ENCODE data around the gene HTATIP2.
"Not testable (repeated sequence)": the region's sequence is repeated elsewhere in the genome, so short reads cannot be mapped to it uniquely, and the experiment has no call there.

Gene HTATIP2

GRCh38 chr11:20373147-20373546, 9.6 kb downstream of the HTATIP2 start:
- DNase-seq, result no peak

DNA sequence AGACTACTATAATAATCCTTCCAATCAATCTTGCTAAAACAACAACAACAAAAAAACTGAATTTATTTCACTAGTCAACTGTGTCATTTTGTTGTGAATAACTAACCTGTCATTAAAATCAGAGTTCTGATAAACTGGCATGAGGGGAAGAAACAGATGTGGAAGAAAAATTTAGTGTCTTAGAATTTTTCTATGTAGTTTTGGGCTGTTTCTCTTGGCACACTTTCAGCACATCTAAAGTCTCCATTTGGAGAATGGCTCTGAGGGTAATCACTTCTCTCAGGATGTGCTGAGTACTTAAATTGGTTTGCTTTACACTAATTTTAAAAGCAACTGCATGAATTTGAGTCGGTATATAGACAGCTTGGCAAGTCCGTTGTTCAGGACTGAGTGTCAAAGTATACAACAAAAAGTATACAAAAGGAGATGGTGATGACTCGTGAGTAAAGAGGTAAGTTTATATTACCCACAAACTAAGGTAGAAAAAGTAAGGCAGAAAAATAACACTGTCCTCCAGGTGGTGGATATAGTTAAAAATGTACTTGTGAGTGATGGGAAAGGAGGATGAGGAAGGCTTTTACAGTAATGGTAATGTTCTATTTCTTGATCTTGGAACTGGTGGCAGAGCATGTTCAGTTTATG, 10.2 kb downstream of the HTATIP2 start:
- DNase-seq, result no peak

DNA sequence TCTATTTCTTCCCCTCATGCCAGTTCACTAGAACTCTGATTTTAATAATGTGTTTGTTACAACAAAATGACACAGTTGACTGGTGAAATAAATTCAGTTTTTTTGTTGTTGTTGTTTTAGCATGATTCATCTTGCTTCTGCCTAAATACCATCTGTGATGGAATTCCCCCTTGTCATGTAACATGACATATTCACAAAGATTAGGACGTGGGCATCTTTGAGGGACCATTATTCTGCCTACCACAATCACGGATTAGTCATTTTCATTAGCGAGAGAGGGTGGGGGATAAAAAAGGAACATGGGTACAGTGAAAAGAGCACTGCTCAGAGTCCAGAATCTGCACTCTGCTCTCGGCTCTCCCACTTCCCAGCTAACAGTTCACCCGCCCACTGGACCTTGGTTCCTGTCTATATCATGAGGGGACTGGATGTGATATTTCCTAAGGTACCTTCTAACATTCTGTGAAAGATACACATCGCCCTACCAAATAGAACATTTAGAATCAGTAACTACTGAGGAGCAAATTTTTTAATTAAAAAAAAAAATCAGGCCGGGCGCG, 11.3 kb downstream of the HTATIP2 start:
- DNase-seq, result no peak

- no peak for DNase-seq
Measured at GRCh38 chr11:20376162-20376730, 12.7 kb downstream of the HTATIP2 start.

GRCh38 chr11:20385996-20386395, 22.5 kb downstream of the HTATIP2 start:
- DNase-seq, result not testable (repeated sequence)

GRCh38 chr11:20387261-20388095, 24.0 kb downstream of the HTATIP2 start, which contains the start of gene PRMT3:
TSS of gene PRMT3 (plus strand) at chr11:20387716. CDS start at chr11:20387747, 31 bp downstream.
- peak; percentile 86 for DNase-seq

GRCh38 chr11:20388096-20389055, 24.9 kb downstream of the HTATIP2 start:
- DNase-seq, result peak; percentile 14

GRCh38 chr11:20397281-20397680, 33.8 kb downstream of the HTATIP2 start:
- DNase-seq, result peak; percentile 59

DNA sequence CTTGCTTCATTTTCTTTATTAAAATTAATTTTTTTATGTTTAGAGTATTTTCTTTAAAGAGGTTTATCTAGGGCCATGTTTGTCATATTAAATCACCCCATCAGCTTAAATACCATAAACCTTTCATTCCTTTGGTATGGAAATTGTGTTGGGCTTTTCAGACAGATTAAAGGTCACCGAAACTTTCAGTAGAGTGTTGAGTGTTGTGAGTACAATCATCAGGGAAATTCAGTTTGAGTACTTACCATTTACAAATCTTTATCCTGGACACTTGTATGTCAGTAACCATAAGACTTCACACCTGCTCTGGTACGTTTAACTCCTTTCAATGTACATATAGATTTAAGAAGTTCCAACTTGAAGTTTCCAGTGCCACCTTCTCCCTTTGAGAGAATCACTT, 36.0 kb downstream of the HTATIP2 start:
- DNase-seq, result no peak

DNA sequence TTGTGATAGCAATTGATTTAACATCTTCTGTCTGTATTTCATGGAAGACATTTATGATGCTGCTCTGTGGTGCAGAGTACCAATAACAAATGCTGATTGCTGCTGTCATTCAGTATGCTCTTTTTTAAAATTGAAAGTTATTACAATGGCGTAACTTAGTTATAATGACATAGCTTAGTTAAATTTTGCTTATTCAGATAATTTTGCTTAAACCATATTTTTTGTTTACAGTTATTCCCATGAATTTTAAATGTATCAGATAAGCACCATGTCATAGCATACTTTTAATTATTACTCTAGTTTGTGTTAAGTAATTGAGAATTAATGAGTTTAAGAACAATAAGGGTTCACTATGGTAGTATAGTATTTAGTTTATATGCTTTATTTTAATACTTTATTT, 39.5 kb downstream of the HTATIP2 start:
- DNase-seq, result no peak

DNA sequence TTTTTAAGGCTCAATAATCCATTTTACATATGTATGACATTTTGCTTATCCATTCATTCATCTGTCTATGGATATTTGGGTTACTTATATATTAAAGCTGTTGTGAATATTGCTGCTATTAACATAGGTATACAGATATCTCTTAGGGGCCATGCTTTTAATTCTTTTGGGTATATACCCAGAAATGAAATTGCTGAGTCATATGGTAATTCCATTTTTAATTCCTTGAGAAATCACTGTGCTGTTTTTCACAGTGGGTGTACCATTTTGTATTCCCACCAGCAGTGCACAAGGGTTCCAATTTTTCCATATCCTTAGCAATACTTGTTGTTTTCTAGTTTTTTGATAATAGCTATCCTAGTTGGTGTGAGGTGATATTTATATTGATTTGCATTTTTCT, 43.0 kb downstream of the HTATIP2 start:
- DNase-seq, result no peak

GRCh38 chr11:20407344-20407743, 43.8 kb downstream of the HTATIP2 start:
- no peak for DNase-seq

DNA sequence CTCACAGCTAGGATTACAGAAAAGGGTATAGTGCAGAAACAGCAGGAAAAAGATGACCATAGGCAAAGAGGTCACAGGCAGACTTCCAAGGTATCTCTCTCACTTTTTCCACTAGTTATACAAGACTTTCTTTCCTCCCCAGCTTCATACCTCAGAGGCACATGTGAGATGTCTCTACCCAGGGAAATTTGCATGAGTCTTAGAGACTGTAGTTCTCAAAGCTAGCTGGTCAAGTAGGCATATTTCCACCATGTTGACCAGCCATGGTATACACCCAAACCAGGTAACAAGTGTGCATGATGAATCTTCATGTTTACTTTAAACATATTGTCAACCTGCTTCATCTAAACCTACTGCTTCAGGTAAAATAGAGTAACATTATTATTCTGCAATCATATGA, 51.9 kb downstream of the HTATIP2 start:
- no peak for DNase-seq

GRCh38 chr11:20417771-20418170, 54.3 kb downstream of the HTATIP2 start:
- no peak for DNase-seq

DNA sequence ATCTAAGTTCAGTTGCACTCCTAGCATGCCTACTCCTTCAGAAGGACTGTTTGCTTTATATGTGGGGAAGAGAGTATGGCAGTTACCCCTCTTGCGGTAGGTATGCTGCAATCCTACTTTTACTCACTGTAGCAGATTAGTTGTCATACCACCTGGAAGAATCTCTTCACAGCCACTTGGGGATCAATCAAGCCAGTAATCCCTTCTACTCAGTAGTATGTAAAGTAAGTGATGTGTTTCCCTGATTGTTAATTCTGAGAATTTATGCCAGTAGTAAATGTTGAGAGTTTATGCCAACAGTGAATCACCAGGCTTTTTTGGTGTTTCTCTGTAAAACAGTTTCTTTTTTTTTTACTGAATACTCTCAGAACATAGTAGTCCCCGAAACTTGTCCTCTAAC, 58.4 kb downstream of the HTATIP2 start:
- DNase-seq, result no peak

GRCh38 chr11:20429216-20429615, 65.7 kb downstream of the HTATIP2 start:
- no peak for DNase-seq

Data from NCI-H748 treated with DMSO at 0.1 percent for 48 hours (cell line).